HG03565 (cell line): Measurements from ENCODE around the gene ZC3HAV1L.
"Not testable (repeated sequence)": the region's sequence is repeated elsewhere in the genome, so short reads cannot be mapped to it uniquely, and the experiment has no call there.

ENCODE experiments used
- ATAC-seq: cut with Tn5 transposase; IDR thresholded peaks from one replicate; pipeline ENCODE4 v1.9.1; 2021; ENCODE audit warnings: mild to moderate bottlenecking, moderate library complexity; ENCODE audit not compliant: unreplicated experiment

Gene ZC3HAV1L

GRCh38 chr7:139035586-139036353, at the start of gene ZC3HAV1L:
ZC3HAV1L (minus strand) TSS chr7:139036042; CDS start chr7:139036017, 25 bp downstream.
- ATAC-seq: peak; percentile 77

- ATAC-seq: no peak
Observed at GRCh38 chr7:139084709-139085108, 48.9 kb upstream of the ZC3HAV1L start.

GRCh38 chr7:139081584-139081983, 45.7 kb upstream of the ZC3HAV1L start:
- ATAC-seq: no peak

GRCh38 chr7:139080905-139081304, 45.1 kb upstream of the ZC3HAV1L start:
- no peak for ATAC-seq

- ATAC-seq: no peak
Observed at GRCh38 chr7:139079861-139080260, 44.0 kb upstream of the ZC3HAV1L start.

GRCh38 chr7:139078911-139079310, 43.1 kb upstream of the ZC3HAV1L start:
- ATAC-seq: no peak

- ATAC-seq: no peak
Observed at GRCh38 chr7:139078399-139078798, 42.6 kb upstream of the ZC3HAV1L start.

GRCh38 chr7:139077706-139078105, 41.9 kb upstream of the ZC3HAV1L start:
- not testable (repeated sequence) for ATAC-seq

- no peak for ATAC-seq
Observed at GRCh38 chr7:139075871-139076686, 40.2 kb upstream of the ZC3HAV1L start.

- ATAC-seq: peak; percentile 75
Observed at GRCh38 chr7:139075031-139075652, 39.3 kb upstream of the ZC3HAV1L start.

- no peak for ATAC-seq
Observed at GRCh38 chr7:139072796-139073195, 37.0 kb upstream of the ZC3HAV1L start.

- ATAC-seq: no peak
Observed at GRCh38 chr7:139071680-139072079, 35.8 kb upstream of the ZC3HAV1L start.

- no peak for ATAC-seq
Observed at GRCh38 chr7:139068544-139069399, 32.9 kb upstream of the ZC3HAV1L start.

- no peak for ATAC-seq
Observed at GRCh38 chr7:139066315-139066714, 30.5 kb upstream of the ZC3HAV1L start.

- no peak for ATAC-seq
Observed at GRCh38 chr7:139065323-139065722, 29.5 kb upstream of the ZC3HAV1L start.

GRCh38 chr7:139061416-139061815, 25.6 kb upstream of the ZC3HAV1L start:
- no peak for ATAC-seq

GRCh38 chr7:139060695-139061237, 24.9 kb upstream of the ZC3HAV1L start:
- ATAC-seq: no peak

GRCh38 chr7:139059905-139060304, 24.1 kb upstream of the ZC3HAV1L start:
- ATAC-seq: no peak

- ATAC-seq: no peak
Observed at GRCh38 chr7:139058943-139059342, 23.1 kb upstream of the ZC3HAV1L start.

GRCh38 chr7:139055674-139056073, 19.8 kb upstream of the ZC3HAV1L start:
- ATAC-seq: no peak
